Measurements from ENCODE around the gene ESR2. TPM values are rescaled to one million over a fixed set of nuclear protein-coding genes. Genes with fewer than 3 reads are reported as not detected.
"Not testable (repeated sequence)": the region's sequence is repeated elsewhere in the genome, so short reads cannot be mapped to it uniquely, and the experiment has no call there.

Gene ESR2
- total and polyA plus RNA-seq, 2 experiments from 2014 or later = 1.00 TPM; not detected in 1

GRCh38 chr14:64123241-64123822, 170.8 kb downstream of the ESR2 start:
- no peak for TF ChIP-seq CTCF (IDR thresholded peaks at IDR 0.05; ENCODE audit: poor library complexity)
- TF ChIP-seq EZH2 (IDR thresholded peaks at IDR 0.05; ENCODE audit: borderline replicate concordance) = no peak
- no peak for TF ChIP-seq EZH2phosphoT487 (IDR thresholded peaks at IDR 0.05; ENCODE audit: low read depth, severe bottlenecking, unreplicated experiment)
- H3K4me1 ChIP-seq (ENCODE audit: insufficient read depth) = no peaks in the 10 kb centered on the region
- no peaks in the 10 kb centered on the region for H3K9me3 ChIP-seq (ENCODE audit: low read depth)
- H3K27ac ChIP-seq = no peak overlapping the region
- no peak overlapping the region for H3K4me2 ChIP-seq
- no peaks in the 10 kb centered on the region for H3K9me2 ChIP-seq (replicated peaks; ENCODE audit: insufficient read depth)
- no peaks in the 10 kb centered on the region for H3K36me3 ChIP-seq (replicated peaks; ENCODE audit: insufficient read depth, low read depth)
- DNase-seq (ENCODE audit: low spot score) = no peak
- H4K20me1 ChIP-seq (ENCODE audit: insufficient read depth, poor library complexity, severe bottlenecking) = no peaks in the 10 kb centered on the region
- H3K27me3 ChIP-seq = no peaks in the 10 kb centered on the region
- WGBS (ENCODE audit: low lambda C conversion rate, missing lambda C conversion rate) = 90% methylated on average over 5 of the region's 5 CpGs
- H3K4me3 ChIP-seq = no peak overlapping the region
- H3K79me2 ChIP-seq = no peaks in the 10 kb centered on the region
- no peak overlapping the region for H2AFZ ChIP-seq

- H3K9me2 ChIP-seq (replicated peaks; ENCODE audit: insufficient read depth) = no peaks in the 10 kb centered on the region
- no peaks in the 10 kb centered on the region for H3K4me1 ChIP-seq (ENCODE audit: insufficient read depth)
- TF ChIP-seq EZH2phosphoT487 (IDR thresholded peaks at IDR 0.05; ENCODE audit: low read depth, severe bottlenecking, unreplicated experiment) (no peak), CTCF (IDR thresholded peaks at IDR 0.05; ENCODE audit: poor library complexity) (no peak), EZH2 (IDR thresholded peaks at IDR 0.05; ENCODE audit: borderline replicate concordance) (no peak)
- no peaks in the 10 kb centered on the region for H4K20me1 ChIP-seq (ENCODE audit: insufficient read depth, poor library complexity, severe bottlenecking)
- no peaks in the 10 kb centered on the region for H3K27me3 ChIP-seq
- no peaks in the 10 kb centered on the region for H3K36me3 ChIP-seq (replicated peaks; ENCODE audit: insufficient read depth, low read depth)
- no peaks in the 10 kb centered on the region for H3K79me2 ChIP-seq
- no peak for DNase-seq (ENCODE audit: low spot score)
- H2AFZ ChIP-seq = no peak overlapping the region
- H3K27ac ChIP-seq = no peak overlapping the region
- H3K9me3 ChIP-seq (ENCODE audit: low read depth) = no peaks in the 10 kb centered on the region
- no peak overlapping the region for H3K4me2 ChIP-seq
- H3K4me3 ChIP-seq = no peak overlapping the region
These were observed 174.2 kb downstream of the ESR2 start for GRCh38 chr14:64119980-64120379.

GRCh38 chr14:64119500-64119899, 174.7 kb downstream of the ESR2 start:
- Histone ChIP-seq H3K4me2 (no peak overlapping the region), H3K27ac (no peak overlapping the region), H3K79me2 (no peaks in the 10 kb centered on the region), H3K4me1 (ENCODE audit: insufficient read depth) (no peaks in the 10 kb centered on the region), H3K4me3 (no peak overlapping the region), H3K27me3 (no peaks in the 10 kb centered on the region), H3K9me2 (replicated peaks; ENCODE audit: insufficient read depth) (no peaks in the 10 kb centered on the region), H2AFZ (no peak overlapping the region), H4K20me1 (ENCODE audit: insufficient read depth, poor library complexity, severe bottlenecking) (no peaks in the 10 kb centered on the region), H3K36me3 (replicated peaks; ENCODE audit: insufficient read depth, low read depth) (no peaks in the 10 kb centered on the region), H3K9me3 (ENCODE audit: low read depth) (no peaks in the 10 kb centered on the region)
- 94% methylated on average over 2 of the region's 2 CpGs for WGBS (ENCODE audit: low lambda C conversion rate, missing lambda C conversion rate)
- no peak for TF ChIP-seq EZH2phosphoT487 (IDR thresholded peaks at IDR 0.05; ENCODE audit: low read depth, severe bottlenecking, unreplicated experiment)
- no peak for TF ChIP-seq EZH2 (IDR thresholded peaks at IDR 0.05; ENCODE audit: borderline replicate concordance)
- no peak for TF ChIP-seq CTCF (IDR thresholded peaks at IDR 0.05; ENCODE audit: poor library complexity)
- DNase-seq (ENCODE audit: low spot score) = no peak

- Histone ChIP-seq H3K36me3 (replicated peaks; ENCODE audit: insufficient read depth, low read depth) (no peaks in the 10 kb centered on the region), H3K4me1 (ENCODE audit: insufficient read depth) (no peaks in the 10 kb centered on the region), H3K9me3 (ENCODE audit: low read depth) (no peaks in the 10 kb centered on the region), H3K9me2 (replicated peaks; ENCODE audit: insufficient read depth) (no peaks in the 10 kb centered on the region), H3K27ac (no peak overlapping the region), H3K27me3 (no peaks in the 10 kb centered on the region), H3K79me2 (no peaks in the 10 kb centered on the region), H4K20me1 (ENCODE audit: insufficient read depth, poor library complexity, severe bottlenecking) (no peaks in the 10 kb centered on the region), H3K4me2 (no peak overlapping the region), H2AFZ (no peak overlapping the region), H3K4me3 (no peak overlapping the region)
- 84% methylated on average over 2 of the region's 2 CpGs for WGBS (ENCODE audit: low lambda C conversion rate, missing lambda C conversion rate)
- DNase-seq (ENCODE audit: low spot score) = no peak
- TF ChIP-seq EZH2 (IDR thresholded peaks at IDR 0.05; ENCODE audit: borderline replicate concordance) (no peak), EZH2phosphoT487 (IDR thresholded peaks at IDR 0.05; ENCODE audit: low read depth, severe bottlenecking, unreplicated experiment) (no peak), CTCF (IDR thresholded peaks at IDR 0.05; ENCODE audit: poor library complexity) (no peak)
These were observed 175.3 kb downstream of the ESR2 start for GRCh38 chr14:64118892-64119291.

GRCh38 chr14:64118403-64118742, 175.8 kb downstream of the ESR2 start:
- WGBS (ENCODE audit: low lambda C conversion rate, missing lambda C conversion rate) = 80% methylated on average over 7 of the region's 7 CpGs
- not testable (repeated sequence) for H4K20me1 ChIP-seq (ENCODE audit: insufficient read depth, poor library complexity, severe bottlenecking); H3K4me2 ChIP-seq; H3K4me3 ChIP-seq; H3K27ac ChIP-seq; H2AFZ ChIP-seq; H3K79me2 ChIP-seq; H3K4me1 ChIP-seq (ENCODE audit: insufficient read depth); H3K27me3 ChIP-seq; H3K9me3 ChIP-seq (ENCODE audit: low read depth); H3K9me2 ChIP-seq (replicated peaks; ENCODE audit: insufficient read depth); H3K36me3 ChIP-seq (replicated peaks; ENCODE audit: insufficient read depth, low read depth); DNase-seq (ENCODE audit: low spot score)

All from hepatocyte (in vitro differentiated cells).